H1 (cell line): ENCODE measurements around the gene ECSIT. TPM values are rescaled to one million over a fixed set of nuclear protein-coding genes. Genes with fewer than 3 reads are reported as not detected.

ENCODE experiments used
- BACH1 ChIP-seq: IDR thresholded peaks from 2 replicates; pipeline ENCODE4 v1.6.1; 2012; ENCODE audit warnings: low read length, improper control_type of control experiment
- BCL11A ChIP-seq, 2 experiments: IDR thresholded peaks; one replicate each; pipeline ENCODE4 v1.6.1; 2011; ENCODE audit warnings: low read depth in 2 of 2, low read length in 2 of 2, mild to moderate bottlenecking in 2 of 2
- CBX5 ChIP-seq: fragments of 300-800, 300-1000 bp; sonication (generic); IDR thresholded peaks from 2 replicates; pipeline ENCODE4 v1.7.1; 2016; ENCODE audit warnings: antibody characterized with exemption, low read length, low read depth
- CEBPB ChIP-seq: IDR thresholded peaks from 2 replicates; pipeline ENCODE4 v1.6.1; 2012; ENCODE audit warnings: low read depth, low read length
- CHD2 ChIP-seq: IDR thresholded peaks from 2 replicates; pipeline ENCODE4 v1.6.1; 2012; ENCODE audit warnings: low read length, improper control_type of control experiment
- EGR1 ChIP-seq: IDR thresholded peaks from 2 replicates; pipeline ENCODE4 v1.6.1; 2011; ENCODE audit warnings: low read depth, low read length, borderline replicate concordance
- EP300 ChIP-seq, 2 experiments: IDR thresholded peaks; 1 replicate in 1 of 2; 2 replicates in 1 of 2; pipeline ENCODE4 v1.6.1; 2011 to 2012; ENCODE audit warnings: low read depth in 2 of 2, low read length in 2 of 2, mild to moderate bottlenecking in 2 of 2, borderline replicate concordance in 1 of 2, inconsistent platforms in 1 of 2, moderate library complexity in 1 of 2
- EZH2 ChIP-seq: fragments of 200-600 bp; sonication (generic); IDR thresholded peaks from 2 replicates; pipeline ENCODE4 v1.7.1; 2012; ENCODE audit warnings: low read depth, mild to moderate bottlenecking, moderate library complexity, low read length, inconsistent platforms; ENCODE audit not compliant: severe bottlenecking
- FOSL1 ChIP-seq: IDR thresholded peaks from 2 replicates; pipeline ENCODE4 v1.6.1; 2011; ENCODE audit warnings: mild to moderate bottlenecking, low read depth, low read length, moderate library complexity; ENCODE audit not compliant: insufficient read depth
- GABPA ChIP-seq: IDR thresholded peaks from 2 replicates; pipeline ENCODE4 v1.6.1; 2011; ENCODE audit warnings: mild to moderate bottlenecking, low read length, moderate library complexity, borderline replicate concordance; ENCODE audit not compliant: insufficient read depth
- HDAC2 ChIP-seq, 2 experiments: fragments of 300-600 bp in 1 of 2; sonication (generic) in 1 of 2; IDR thresholded peaks; 2 replicates each; pipeline ENCODE4 v1.6.1; 2011 to 2012; ENCODE audit warnings: low read depth in 2 of 2, low read length in 2 of 2, mild to moderate bottlenecking in 2 of 2, moderate library complexity in 2 of 2, borderline replicate concordance in 1 of 2, inconsistent platforms in 1 of 2
- KDM1A ChIP-seq: fragments of 200-600, 300-600 bp; sonication (generic); IDR thresholded peaks from 2 replicates; pipeline ENCODE4 v1.7.1; 2016; ENCODE audit warnings: mild to moderate bottlenecking, low read length, borderline replicate concordance
- MAFK ChIP-seq: IDR thresholded peaks from 2 replicates; pipeline ENCODE4 v1.6.1; 2012; ENCODE audit warnings: low read depth, mild to moderate bottlenecking, improper control_type of control experiment, low read length
- POLR2A ChIP-seq, 2 experiments: IDR thresholded peaks; 1 replicate in 1 of 2; 2 replicates in 1 of 2; pipeline ENCODE4 v1.6.1; 2011; ENCODE audit warnings: low read depth in 2 of 2, low read length in 2 of 2, mild to moderate bottlenecking in 2 of 2; ENCODE audit errors: control extremely low read depth in 1 of 2
- SAP30 ChIP-seq: fragments of 300-600 bp; sonication (generic); IDR thresholded peaks from 2 replicates; pipeline ENCODE4 v1.7.1; 2012; ENCODE audit warnings: low read length, moderate library complexity, mild to moderate bottlenecking, inconsistent platforms; ENCODE audit not compliant: insufficient read depth, insufficient replicate concordance
- SIRT6 ChIP-seq: IDR thresholded peaks from one replicate; pipeline ENCODE4 v1.7.1; 2012; ENCODE audit warnings: low read length, inconsistent platforms
- SP2 ChIP-seq: IDR thresholded peaks from 2 replicates; pipeline ENCODE4 v1.6.1; 2012; ENCODE audit warnings: mild to moderate bottlenecking, low read length, inconsistent platforms
- SP4 ChIP-seq: IDR thresholded peaks from 2 replicates; pipeline ENCODE4 v1.6.1; 2012; ENCODE audit warnings: low read length, inconsistent platforms
- SRF ChIP-seq: IDR thresholded peaks from 2 replicates; pipeline ENCODE4 v1.6.1; 2011; ENCODE audit warnings: mild to moderate bottlenecking, low read depth, low read length, moderate library complexity
- TAF7 ChIP-seq: optimal IDR thresholded peaks from 2 replicates; pipeline ENCODE3; 2011; ENCODE audit warnings: low read depth, mild to moderate bottlenecking, inconsistent platforms, low read length, moderate library complexity, borderline replicate concordance
- TBP ChIP-seq: IDR thresholded peaks from 2 replicates; pipeline ENCODE4 v1.6.1; 2011; ENCODE audit warnings: low read depth, low read length, improper control_type of control experiment
- TCF12 ChIP-seq: IDR thresholded peaks from 2 replicates; pipeline ENCODE4 v1.6.1; 2011; ENCODE audit warnings: low read depth, mild to moderate bottlenecking, low read length
- YY1 ChIP-seq: IDR thresholded peaks from 2 replicates; pipeline ENCODE4 v1.6.1; 2011; ENCODE audit warnings: low read depth, mild to moderate bottlenecking, low read length
- ZNF274 ChIP-seq: IDR thresholded peaks from 2 replicates; pipeline ENCODE4 v1.7.0; 2012; ENCODE audit warnings: low read length, borderline replicate concordance; ENCODE audit errors: extremely low read depth
- polyA plus RNA-seq, 7 experiments: library from polyadenylated mRNA; depleted of rRNA in 3 of 7; stranded (reverse) in 5 of 7; unstranded in 2 of 7; fragments of >200 nt in 5 of 7; fragments of 200-250 nt in 2 of 7; gene quantifications; 1 replicate in 5 of 7; 2 replicates in 1 of 7; 4 replicates in 1 of 7; pipeline versions ENCODE4 v1.2.1 to v1.2.3, GENCODE V29; 2011 to 2013; ENCODE audit warnings: missing spikeins in 2 of 7, mixed read lengths in 2 of 7
- total RNA-seq: library from RNA; stranded (reverse); fragmentation: NEBNext Ultra II Directional; extraction: Animal tissue kit (Norgen Biotek cat#: 25700); gene quantifications from 2 replicates; pipeline ENCODE4 v1.2.1, GENCODE V29; 2021
- TF ChIP-seq, protein P1 (sequence below): IDR thresholded peaks from 2 replicates; pipeline ENCODE4 v1.6.1; 2012; ENCODE audit warnings: low read length, inconsistent platforms

ECSIT gene
- total and polyA plus RNA-seq, 2 of the 8 experiments (the other 6 are each of a cell fraction or from before 2014, with no cell fraction given), result 55.7 to 74.1 TPM

- TF ChIP-seq EP300 (IDR thresholded peaks at IDR 0.05; ENCODE audit: borderline replicate concordance in 1 of 2, low read depth in 2 of 2, low read length in 2 of 2) (no peak), SP4 (no peak), CBX5 (no peak), YY1 (no peak), SP2 (no peak), BCL11A (IDR thresholded peaks at IDR 0.05; ENCODE audit: low read depth in 2 of 2, low read length in 2 of 2) (no peak), BACH1 (no peak), SAP30 (peak; percentile 93), TCF12 (no peak), FOSL1 (no peak), TBP (no peak), ZNF274 (no peak), POLR2A (IDR thresholded peaks at IDR 0.05; ENCODE audit: control extremely low read depth in 1 of 2, low read depth in 2 of 2, low read length in 2 of 2) (no peak), CHD2 (peak; percentile 59; the same call in 1 of the 2 replicates), HDAC2 (IDR thresholded peaks at IDR 0.05; ENCODE audit: borderline replicate concordance in 1 of 2, low read depth in 2 of 2, low read length in 2 of 2) (peak in 1 of 2 experiments; percentile 89; a peak in 1 of 4 replicates), EGR1 (no peak), SRF (no peak), CEBPB (peak; percentile 92), KDM1A (no peak), TAF7 (no peak), GABPA (no peak), SIRT6 (no peak), EZH2 (no peak), MAFK (no peak)
- TF ChIP-seq, protein P1, sequence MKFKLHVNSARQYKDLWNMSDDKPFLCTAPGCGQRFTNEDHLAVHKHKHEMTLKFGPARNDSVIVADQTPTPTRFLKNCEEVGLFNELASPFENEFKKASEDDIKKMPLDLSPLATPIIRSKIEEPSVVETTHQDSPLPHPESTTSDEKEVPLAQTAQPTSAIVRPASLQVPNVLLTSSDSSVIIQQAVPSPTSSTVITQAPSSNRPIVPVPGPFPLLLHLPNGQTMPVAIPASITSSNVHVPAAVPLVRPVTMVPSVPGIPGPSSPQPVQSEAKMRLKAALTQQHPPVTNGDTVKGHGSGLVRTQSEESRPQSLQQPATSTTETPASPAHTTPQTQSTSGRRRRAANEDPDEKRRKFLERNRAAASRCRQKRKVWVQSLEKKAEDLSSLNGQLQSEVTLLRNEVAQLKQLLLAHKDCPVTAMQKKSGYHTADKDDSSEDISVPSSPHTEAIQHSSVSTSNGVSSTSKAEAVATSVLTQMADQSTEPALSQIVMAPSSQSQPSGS, result no peak
Observed at GRCh38 chr19:11530432-11530831, 1.5 kb upstream of the ECSIT start (continued).
